ENCODE data around the gene HHAT.

DNA sequence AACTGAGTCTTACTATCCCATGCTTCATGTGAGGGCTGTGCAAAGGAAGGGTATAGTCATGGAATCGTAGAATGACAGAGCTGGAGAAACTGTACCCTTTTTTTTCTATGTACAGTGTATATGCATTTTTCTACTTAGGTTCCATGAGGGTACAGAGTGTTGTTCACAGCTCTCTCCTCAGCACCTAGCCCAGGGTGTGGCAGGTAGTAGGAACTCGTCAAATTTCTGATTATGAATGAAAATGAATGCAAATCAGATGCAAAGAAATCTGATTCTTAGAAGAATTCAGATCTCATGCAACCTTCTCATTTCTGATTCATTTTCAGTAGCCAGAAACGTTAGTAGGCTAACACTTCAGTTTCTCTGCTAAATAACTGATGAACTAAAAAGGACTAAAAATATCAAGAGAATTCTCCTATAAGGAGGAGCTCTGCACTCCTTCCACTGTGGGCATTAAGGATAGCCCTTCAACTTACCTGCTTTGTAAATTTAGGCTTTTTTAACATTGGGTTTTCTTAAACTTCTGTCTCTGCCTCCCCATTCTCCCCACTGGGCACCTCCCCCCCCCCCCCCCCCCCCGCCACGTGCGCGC is 18.0 kb upstream of the HHAT start:
- TF ChIP-seq, protein P1, sequence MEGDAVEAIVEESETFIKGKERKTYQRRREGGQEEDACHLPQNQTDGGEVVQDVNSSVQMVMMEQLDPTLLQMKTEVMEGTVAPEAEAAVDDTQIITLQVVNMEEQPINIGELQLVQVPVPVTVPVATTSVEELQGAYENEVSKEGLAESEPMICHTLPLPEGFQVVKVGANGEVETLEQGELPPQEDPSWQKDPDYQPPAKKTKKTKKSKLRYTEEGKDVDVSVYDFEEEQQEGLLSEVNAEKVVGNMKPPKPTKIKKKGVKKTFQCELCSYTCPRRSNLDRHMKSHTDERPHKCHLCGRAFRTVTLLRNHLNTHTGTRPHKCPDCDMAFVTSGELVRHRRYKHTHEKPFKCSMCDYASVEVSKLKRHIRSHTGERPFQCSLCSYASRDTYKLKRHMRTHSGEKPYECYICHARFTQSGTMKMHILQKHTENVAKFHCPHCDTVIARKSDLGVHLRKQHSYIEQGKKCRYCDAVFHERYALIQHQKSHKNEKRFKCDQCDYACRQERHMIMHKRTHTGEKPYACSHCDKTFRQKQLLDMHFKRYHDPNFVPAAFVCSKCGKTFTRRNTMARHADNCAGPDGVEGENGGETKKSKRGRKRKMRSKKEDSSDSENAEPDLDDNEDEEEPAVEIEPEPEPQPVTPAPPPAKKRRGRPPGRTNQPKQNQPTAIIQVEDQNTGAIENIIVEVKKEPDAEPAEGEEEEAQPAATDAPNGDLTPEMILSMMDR (IDR thresholded peaks at IDR 0.05) = no peak
- no peak for TF ChIP-seq POLR2A (IDR thresholded peaks at IDR 0.05)

Data from breast epithelium (tissue), 3 donors.